SIG-M5 treated with dmso at 0.1 percent for 504 hours (cell line): ENCODE results near the gene PAN3.
"Not testable (repeated sequence)": the region's sequence is repeated elsewhere in the genome, so short reads cannot be mapped to it uniquely, and the experiment has no call there.

Source experiments
- DNase-seq: peaks from one replicate; lab custom pipeline; 2025; ENCODE audit not compliant: unreplicated experiment; lab: John Stamatoyannopoulos, UW

Gene PAN3

DNA sequence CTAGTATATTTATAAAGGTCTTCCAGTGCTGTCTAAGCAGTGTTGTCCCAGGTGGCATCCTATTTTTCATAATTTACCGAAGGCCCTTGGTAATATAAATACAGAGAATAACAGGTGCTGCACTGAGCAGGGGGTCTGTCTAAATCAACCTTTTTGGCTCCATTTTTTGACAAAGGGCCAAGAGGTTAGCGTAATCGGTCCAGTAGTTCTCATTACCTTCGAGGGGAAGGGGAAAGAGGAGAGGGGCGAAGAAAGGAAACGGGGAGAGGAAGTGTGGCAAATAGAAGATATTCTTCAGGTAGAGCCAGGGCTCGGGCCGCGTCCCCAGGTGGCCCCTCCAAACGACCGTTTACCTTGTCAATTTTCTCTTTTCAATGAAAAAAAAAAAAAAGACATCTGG is 749 bp upstream of the PAN3 start:
- DNase-seq = no peak

DNA sequence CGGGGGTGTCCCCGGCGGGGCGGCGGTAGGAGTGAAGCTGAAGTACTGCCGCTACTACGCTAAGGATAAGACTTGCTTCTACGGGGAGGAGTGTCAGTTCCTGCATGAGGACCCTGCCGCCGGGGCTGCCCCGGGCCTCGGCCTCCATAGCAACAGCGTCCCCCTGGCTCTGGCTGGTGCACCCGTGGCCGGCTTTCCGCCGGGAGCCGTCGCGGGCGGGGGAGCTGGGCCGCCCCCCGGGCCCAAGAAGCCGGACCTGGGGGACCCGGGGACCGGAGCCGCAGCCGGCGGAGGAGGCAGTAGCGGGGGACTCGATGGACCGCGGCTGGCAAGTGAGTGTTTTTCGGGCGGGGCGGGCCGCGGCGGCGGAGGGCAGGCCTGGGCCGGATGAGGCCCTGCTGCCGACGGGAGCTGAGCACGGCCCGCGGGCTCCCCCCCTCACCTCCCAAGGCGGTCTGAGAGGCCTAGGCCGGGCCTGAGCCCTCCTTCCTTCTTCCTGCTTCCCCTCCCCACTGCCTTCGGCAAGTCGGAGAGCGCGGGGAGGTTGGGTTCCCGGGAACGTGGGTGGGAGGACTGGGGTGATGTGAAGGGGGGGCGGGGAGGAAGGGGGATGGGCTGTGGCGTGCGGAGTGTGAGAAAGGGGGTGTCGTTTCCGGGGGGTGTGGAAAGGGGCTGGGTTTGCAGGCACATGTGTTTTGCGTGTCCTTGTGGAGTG is 568 bp downstream of the PAN3 start:
- peak; percentile 96 for DNase-seq

DNA sequence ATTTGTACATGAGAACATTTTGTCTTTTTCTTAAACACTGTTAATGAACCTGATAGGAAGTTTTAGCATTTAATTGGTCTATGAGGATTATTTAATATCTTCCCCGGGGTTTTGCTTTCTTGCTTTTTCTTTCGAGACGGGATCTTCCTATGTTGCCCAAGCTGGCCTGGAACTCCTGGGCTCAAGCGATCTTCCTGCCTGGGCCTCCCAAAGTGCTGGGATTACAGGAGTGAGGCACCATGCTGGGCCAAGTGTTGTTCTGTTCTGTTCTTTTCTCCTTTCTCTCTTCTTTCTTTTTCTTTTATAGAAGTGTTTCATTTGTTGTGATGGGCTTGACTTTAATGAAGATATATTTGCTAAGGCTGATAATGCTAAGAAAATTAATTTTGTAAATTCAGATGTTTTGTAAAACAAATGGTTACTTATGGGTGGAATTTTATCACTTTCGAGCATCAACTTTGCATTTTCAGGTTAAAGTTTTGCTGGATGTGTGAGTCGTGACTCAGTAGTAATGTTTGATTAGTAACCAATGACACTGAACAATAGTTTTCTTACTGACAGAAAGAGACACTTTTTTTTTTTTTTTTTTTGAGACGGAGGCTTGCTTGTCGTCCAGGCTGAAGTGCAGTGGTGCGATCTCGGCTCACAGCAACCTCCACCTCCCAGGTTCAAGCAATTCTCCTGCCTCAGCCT is 2.2 kb downstream of the PAN3 start:
- no peak for DNase-seq

DNA sequence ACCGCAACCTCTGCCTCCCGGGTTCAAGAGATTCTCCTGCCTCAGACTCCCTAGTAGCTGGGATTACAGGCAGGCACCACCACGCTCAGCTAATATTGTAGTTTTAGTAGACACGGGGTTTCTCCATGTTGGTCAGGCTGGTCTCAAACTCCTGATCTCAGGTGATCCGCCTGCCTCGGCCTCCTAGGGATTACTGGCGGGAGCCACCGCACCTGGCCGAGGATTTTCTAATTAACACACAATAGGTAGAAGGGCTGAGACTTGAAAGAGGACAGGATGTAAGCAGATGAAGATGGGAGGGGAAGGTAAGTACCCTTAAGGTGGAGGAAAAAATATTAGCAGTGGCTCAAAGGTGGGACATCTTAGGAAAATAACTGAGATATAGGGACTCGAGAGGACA is 3.2 kb downstream of the PAN3 start:
- not testable (repeated sequence) for DNase-seq

DNA sequence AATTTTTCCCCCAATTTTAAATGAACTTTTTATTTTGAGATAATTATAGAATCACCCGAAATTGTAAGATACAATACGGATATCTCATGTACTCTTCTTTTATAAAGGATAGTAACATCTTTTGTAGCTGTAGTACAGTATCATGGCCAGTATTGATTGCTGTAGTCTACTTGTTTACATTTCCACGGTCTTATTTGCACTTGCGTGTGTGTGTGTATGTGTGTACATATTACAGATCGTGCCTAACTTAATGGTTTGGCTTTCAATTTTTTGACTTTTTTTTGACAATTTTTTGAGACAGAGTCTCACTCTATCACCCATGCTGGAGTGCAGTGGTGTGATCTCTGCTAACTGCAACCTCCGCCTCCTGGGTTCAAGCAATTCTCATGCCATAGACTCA is 6.7 kb downstream of the PAN3 start:
- no peak for DNase-seq

DNA sequence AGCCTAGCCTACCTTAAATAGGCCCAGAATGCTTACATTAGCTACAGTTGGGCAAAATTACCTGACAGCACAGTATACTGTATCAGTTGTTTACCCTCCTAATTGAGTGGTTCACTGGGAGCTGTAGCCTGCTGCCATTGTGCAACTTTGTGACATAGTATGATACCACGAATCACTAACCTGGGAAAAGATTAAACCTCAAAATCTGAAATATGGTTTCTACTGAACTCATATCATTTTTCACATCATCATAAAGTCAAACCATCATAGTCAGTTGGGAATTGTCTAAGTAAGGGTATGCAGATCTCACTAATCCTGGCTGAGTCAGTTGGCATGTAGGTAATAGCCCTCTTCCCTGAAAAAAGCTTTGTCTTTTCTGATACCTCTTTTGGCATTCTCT is 9.2 kb downstream of the PAN3 start:
- DNase-seq = no peak

DNA sequence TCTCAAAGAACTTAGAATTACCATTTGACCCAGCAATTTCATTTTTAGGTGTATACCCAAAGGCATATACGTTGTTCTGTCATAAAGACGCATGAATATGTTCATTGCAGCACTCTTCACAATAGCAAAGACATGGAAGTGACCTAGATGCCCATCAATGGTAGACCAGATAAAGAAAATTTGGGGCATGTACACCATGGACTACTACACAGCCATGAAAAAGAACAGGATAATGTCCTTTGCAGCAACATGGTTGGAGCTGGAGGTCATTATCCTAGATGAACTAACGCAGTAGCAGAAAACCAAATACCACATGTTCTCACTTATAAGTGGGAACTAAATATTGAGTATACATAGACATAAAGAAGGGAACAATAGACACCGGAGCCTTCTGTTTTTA is 20.7 kb downstream of the PAN3 start:
- DNase-seq = no peak

DNA sequence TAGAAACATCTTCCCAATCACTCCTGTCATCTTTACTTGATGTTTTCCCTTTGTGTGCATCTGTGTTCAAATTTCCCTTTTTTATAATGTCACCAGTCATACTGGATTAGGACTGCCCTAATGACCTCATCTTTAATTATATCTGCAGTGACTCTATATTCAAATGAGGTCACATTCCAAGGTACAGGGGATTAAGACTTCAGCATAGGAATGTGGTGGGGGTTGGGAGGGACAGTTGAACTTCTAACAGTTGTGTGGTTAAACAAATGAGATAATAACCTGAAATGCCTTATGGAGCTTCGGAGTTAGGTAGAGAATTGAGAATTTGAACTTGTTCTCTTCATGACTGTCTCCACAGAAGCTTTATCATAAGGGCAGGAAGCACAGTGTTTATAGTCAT is 23.0 kb downstream of the PAN3 start:
- no peak for DNase-seq

DNA sequence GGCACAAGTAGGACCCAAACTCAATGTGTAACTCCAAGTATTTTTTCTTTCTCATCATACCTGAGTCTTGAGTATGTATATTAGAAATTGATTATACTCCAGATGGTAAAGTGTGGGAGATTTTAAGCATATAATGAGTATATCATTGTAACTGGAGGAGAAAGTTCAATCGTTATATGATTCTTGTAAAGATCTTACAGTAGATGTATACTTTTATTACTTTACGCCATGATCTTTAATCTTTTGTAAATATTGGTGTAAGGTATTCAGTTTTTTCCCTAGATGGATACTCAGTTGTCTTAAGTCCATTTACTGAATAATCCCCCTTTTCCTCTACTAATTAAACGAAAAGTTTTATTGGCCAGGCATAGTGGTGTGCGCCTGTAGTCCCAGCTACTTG is 25.2 kb downstream of the PAN3 start:
- DNase-seq = no peak

DNA sequence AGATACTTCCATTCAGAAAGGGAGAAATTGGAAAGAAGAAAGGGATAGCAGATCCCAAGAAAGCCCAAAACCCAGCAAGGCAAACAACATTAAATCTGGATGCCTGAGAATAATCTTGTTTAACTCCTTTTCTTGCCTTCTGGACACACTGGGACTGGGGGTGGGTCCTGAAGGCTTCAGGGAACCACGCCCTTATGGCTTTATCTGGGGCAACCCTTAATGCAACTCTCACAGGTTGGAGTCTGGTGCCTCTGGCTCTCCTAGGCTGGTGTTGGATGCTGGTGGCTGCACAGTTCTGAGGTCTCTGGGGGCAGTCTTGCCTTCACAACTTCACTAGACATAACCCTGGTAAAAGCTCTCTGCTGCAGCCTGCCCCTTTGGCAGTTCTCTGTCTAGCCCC is 27.9 kb downstream of the PAN3 start:
- DNase-seq = no peak

DNA sequence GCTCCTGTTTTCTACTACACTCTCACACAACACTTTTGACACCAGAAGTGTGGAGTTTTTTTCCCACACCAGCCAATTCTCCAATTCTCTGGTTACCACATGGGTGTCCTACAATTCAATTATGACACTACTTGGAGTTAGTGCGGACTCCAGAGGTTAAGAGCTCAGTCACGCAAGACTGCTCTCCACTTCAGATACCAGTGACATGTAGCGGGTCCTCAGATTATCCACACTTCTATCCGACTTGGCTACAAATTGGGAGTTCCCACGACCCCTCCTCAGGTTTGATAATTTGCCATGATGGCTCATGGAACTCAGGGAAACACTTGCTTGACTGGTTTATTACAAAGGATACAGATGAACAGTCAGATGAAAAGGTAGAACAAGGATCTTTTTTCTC is 32.9 kb downstream of the PAN3 start:
- DNase-seq = no peak

DNA sequence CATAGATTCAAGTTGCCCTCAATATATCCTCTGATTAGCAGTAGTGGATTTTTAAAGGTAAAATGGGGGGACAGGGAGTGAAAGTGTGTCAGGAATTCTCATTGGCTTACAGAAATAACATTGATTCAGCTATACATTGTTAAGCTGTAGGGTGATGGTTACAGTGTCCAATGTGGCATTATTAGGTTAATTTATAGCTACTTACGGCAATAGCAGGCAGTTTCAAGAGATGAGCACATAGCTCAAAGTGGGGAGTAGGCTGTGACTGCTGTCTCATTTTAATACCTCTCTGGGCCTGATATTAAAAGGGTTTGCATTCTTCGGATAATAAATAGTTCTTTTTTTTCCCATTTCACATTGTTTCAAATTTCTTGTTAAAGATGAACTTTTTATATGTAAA is 34.6 kb downstream of the PAN3 start:
- DNase-seq = no peak

DNA sequence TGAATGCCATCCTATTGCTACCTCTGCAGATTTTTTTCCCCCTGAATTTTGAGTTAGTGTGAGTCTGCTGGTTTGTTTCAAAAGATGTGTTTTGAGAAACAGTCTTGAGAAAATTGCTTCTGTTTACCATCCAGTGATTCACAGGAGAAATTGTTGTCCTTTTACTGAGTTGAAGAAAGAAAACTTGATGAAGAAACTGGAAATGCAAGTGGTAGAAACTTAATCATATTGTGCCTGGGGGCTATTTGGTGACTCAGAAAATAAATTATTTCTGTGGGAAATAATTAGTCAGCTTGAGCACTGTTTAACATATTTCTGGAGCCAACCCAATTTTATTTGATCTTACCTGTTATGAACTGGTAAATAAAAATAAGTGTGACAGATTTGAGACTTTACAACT is 35.4 kb downstream of the PAN3 start:
- no peak for DNase-seq

DNA sequence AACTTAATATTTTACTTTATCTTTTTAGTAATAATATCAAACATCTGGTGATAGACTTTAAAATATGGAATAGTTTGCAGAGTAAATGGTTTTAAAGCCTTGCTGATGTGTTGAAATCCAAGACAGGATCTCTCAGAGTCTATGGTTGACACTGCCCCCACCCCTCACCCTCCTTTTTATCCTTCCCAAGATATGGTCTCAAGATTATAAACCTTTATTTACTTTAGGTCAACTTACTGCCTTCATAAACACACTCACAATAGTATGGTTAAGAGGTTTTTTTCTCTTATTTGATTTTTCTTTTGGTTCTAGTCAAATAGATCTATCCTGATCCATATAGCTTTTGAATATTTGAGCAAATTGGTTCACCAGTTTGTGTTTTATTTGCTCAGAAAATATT is 39.0 kb downstream of the PAN3 start:
- no peak for DNase-seq

DNA sequence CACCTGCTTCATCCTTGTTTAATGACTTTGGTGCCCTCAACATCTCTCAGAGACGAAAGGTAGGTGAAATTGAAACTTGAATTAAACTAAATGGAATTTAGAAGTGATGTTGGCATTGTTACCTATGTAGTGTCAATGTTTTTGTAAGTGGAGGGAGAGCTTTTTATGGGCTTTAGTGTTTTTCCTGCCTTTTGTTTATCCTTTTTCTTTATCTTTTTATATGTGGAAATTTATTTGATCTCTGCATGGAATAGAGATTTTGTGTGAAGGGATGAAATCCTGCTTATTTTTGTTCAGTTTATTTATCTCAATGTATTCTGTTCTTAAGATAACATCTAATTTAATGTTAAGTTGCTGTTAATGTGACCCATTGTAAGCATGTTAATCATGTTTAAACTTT is 39.5 kb downstream of the PAN3 start:
- DNase-seq = no peak

DNA sequence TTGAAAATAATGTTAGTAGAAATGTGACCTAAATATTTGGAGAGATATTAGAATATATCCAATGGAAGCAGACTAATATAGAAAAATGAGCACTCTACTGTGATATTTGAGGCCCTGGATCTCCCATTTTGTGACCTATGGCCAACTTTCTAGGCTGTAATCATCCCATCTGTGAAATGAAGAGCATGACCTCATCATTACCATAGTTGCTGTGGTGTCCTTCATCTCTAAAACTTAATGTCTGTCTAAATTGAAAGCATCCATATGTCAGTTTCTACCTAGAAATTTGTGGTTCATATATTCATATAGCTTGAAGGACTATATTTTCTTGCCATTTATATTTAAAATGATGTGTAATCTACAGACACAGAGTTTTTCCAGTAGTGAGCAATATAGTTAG is 41.6 kb downstream of the PAN3 start:
- DNase-seq = no peak

DNA sequence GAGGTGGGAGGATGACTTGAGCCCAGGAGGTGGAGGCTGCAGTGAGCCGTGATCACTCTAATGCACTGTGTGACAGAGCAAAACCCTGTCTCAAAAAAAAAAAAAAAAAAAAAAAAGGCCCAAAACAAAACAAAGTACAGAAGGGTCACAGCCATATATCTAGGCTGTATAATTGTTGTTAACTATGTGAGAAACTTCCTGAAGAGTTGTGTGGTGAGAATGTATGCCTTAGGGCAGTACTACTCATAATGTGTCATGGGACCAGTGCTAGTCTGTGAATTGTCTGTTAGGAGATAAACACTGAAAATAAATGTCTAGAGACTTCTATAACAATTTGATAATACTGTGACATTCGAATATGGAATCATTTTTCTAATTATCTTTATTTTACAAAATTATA is 43.1 kb downstream of the PAN3 start:
- no peak for DNase-seq

DNA sequence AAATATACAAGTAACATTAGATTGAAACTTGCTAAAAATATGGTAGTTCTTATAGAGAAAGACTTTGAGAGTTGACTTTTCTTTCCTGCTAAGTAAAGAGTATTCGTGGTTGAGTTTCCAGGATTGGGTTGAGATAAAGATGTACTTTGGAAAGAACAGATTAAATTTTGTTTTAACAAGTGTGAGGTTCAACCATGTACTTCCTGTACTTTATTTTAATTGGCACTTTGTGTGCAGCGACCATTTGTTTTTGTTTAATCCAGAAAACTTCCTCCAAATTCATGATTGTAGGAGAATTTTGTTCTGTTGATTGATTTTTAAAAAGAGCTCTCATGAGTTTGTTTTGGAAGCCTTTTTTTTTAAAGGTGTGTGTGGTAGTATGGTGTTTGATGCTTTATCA is 46.9 kb downstream of the PAN3 start:
- DNase-seq = no peak

DNA sequence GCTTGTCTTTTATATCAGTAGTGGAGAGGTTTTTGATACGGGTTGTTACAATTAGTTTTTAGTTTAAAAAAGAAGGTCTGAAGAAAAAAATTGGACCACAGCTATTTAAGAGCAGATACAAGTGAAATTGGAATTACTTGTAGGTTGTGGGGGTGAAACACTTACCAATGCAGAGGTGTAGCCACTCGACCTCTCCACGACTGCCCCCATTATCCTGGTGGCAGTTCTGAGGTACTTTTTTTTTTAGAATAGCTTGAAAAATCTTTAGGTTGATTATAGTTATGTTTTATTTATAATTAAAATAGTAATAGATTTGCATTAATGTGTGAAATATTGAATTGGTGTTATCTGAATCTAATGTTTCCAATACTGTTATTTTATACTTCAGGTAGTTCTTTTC is 60.7 kb downstream of the PAN3 start:
- no peak for DNase-seq

DNA sequence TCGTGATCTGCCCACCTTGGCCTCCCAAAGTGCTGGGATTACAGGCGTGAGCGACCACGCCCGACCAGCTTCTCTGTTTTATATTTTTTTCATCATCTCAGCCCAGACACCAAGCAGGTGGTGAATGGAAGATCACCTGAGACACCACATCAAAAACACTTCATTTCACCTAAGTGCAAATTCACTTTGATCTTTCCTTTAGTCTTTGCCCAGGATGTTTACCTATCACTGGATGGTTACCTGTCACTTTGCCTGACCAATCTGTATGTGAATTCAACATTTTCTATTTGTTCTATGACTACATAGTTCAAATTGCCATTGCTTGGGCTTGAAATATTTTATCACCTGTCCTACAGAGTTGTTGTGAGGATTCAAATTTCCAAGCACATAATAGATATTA is 65.7 kb downstream of the PAN3 start:
- no peak for DNase-seq

DNA sequence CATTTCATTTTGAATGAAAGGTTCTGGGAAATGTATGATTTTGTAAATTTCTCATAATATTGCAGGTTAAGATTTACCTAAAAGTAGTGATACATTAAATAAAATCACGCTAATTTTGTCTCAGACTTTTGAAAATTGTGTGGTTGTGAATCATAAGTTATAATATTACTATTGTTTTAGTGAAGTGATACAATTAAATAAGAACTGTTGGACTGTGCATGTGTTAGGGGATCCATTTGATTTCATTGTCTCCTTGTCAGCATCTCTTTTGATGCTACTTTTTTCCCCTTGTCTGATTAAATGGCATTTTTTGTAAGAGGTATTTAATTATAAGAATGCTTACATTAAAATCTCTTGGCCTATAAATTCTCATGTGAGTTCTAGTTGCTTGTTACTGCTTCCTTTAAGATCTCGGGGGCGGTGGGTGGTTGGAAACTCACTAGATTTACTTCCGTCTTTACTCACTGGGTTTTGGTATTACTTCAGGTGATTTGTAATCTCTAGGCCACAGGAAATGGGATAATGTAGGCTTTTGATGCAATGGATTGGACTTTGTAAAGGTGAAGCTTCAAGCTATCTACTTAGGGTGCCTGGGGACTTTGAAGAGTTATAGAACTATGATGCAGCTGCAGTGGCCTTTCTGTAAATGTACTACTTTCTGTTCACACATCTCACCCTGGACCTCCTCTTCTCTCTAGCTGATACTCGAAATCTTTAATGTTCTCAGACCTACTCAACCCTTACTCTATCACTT is 66.5 kb downstream of the PAN3 start:
- DNase-seq = no peak

DNA sequence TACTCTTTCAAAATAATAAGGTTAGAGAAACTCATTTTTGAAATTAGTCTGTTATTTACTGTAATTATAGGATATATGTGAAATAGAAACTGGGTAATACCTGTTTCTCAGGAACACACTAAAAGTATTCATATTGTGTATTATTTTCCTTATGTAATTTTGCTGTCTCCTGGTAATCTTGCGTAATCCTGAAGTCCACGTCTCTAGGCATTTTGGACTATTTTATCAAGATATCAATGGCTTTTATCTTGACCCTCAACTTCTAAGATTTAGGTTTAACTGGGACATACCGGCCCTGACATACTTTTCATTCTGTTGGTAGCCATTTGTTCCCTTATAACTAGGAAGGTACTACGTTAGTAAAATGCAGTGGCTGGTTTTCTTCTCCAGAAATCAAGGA is 80.3 kb downstream of the PAN3 start:
- DNase-seq = no peak
